ENCODE data around the gene FTO.

Gene FTO

DNA sequence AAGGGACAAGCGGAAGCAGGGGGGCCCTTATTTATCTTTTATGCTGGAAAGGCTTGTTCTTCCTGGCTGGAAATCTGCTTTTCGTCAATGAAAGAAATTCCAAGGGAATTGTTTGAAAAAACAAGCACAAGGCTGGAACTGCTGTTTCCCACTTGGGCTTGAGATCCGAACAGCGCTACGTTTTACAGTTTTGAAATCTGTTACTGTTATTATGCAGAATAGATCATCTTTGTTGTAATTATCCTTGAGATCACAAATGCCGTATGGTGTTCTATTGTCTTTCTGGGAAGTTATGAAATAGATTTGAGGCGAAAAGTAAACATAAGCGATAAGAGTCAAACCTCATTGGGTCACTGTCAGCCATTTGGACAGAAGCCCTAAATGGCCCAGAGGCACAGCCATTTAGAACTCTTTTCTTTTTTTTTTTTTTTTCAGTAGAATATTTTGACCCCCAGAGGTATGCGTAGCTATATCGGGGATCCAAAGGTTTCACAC is 359.4 kb downstream of the FTO start:
- no peak overlapping the region for H3K4me3 ChIP-seq (ENCODE audit: control insufficient read depth, low read depth, low read length)
- TF ChIP-seq, protein P1, sequence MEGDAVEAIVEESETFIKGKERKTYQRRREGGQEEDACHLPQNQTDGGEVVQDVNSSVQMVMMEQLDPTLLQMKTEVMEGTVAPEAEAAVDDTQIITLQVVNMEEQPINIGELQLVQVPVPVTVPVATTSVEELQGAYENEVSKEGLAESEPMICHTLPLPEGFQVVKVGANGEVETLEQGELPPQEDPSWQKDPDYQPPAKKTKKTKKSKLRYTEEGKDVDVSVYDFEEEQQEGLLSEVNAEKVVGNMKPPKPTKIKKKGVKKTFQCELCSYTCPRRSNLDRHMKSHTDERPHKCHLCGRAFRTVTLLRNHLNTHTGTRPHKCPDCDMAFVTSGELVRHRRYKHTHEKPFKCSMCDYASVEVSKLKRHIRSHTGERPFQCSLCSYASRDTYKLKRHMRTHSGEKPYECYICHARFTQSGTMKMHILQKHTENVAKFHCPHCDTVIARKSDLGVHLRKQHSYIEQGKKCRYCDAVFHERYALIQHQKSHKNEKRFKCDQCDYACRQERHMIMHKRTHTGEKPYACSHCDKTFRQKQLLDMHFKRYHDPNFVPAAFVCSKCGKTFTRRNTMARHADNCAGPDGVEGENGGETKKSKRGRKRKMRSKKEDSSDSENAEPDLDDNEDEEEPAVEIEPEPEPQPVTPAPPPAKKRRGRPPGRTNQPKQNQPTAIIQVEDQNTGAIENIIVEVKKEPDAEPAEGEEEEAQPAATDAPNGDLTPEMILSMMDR (IDR thresholded peaks at IDR 0.05; ENCODE audit: control insufficient read depth, insufficient read depth, low read depth, low read length, missing control alignments) = no peak
- DNase-seq (ENCODE audit: low read depth) = no peak

DNA sequence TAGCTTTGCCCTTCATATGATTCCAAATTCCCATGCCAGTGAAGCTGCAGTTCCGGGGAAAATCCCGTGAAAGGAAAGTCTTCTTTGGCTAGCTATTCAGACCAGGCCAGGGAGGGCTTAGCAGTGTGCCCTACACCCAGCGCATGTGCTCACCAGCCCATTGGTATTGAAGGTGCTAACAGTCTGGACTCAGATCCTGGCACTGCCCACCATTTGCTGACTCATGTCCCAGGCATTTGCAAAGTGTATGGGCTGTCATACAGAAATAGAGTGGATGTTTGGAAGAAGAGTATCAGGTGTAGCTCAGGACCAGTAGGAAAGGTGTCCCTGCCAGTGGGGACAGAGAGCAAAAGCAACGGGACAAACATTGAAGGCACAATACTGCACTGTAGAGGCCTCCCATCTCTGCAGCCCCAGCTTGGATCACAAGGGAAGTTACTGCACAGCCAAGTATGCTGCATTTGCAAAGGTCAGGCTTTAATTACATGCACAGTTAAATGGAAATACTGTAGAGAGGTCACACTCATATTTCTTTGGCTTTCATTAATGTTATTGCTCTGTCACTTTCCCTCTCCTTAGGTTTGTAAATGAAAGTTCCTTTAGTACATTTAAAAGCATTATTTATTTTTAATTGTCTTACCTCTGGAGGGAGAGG is 362.6 kb downstream of the FTO start:
- H3K4me3 ChIP-seq (ENCODE audit: control insufficient read depth, low read depth, low read length) = no peak overlapping the region
- no peak for DNase-seq (ENCODE audit: low read depth)
- TF ChIP-seq, protein P1 (IDR thresholded peaks at IDR 0.05; ENCODE audit: control insufficient read depth, insufficient read depth, low read depth, low read length, missing control alignments) = no peak

DNA sequence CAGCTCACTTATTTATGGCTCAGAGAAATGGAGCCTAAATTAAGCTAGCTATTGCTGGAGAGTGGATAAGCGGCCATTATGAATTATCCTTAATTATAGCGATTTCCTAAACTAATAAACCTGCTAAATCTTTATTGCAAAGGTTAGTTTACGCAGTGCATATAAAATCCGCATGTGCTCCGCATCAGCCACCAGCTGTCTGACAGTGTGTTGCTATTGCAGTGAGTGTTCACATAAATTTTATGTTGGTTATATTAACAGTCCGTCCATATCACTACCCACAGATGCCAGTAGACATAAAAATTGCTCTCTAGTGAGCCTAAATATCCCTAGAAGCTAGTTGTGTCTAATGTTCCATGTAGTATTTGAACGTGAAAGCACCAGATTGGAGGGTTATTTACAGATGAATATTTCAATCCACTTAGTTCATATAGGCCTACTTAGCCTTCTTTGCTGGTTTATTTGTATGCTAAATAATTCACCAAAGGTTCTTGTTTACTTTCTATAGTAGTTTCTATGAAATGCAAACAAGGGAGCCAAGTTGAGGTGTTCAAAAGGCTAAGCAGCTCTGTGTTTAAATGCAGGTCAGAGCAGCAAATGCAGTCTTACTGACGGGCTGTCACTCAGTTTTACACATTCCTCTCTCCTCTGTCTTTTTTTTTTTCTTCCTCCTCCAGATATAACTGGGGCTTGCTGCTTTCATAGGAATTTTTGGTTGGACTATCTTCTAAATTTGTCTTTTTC is 363.5 kb downstream of the FTO start:
- H3K4me3 ChIP-seq (ENCODE audit: control insufficient read depth, low read depth, low read length) = no peak overlapping the region
- TF ChIP-seq, protein P1 (IDR thresholded peaks at IDR 0.05; ENCODE audit: control insufficient read depth, insufficient read depth, low read depth, low read length, missing control alignments) = no peak
- no peak for DNase-seq (ENCODE audit: low read depth)

DNA sequence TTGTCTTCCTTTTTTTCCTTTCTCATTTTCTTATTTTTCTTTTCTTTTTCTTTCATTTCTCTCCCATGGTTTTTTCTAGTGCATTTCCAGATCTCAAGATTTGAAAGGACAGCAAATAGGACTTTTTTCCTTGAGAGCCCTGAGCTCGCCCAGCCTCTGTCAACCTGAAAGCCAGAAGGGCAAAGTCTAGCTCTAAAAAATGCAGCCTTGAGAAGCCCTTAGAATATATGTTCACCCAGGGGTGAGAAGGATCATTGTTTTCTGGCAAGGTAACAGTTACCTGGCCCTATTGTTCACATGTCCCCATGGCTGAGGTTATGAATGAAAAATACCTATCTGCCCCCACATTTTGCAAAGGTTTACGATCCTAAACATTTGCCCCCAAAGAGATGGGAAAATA is 364.3 kb downstream of the FTO start:
- no peak overlapping the region for H3K4me3 ChIP-seq (ENCODE audit: control insufficient read depth, low read depth, low read length)
- no peak for DNase-seq (ENCODE audit: low read depth)
- TF ChIP-seq, protein P1 (IDR thresholded peaks at IDR 0.05; ENCODE audit: control insufficient read depth, insufficient read depth, low read depth, low read length, missing control alignments) = no peak

DNA sequence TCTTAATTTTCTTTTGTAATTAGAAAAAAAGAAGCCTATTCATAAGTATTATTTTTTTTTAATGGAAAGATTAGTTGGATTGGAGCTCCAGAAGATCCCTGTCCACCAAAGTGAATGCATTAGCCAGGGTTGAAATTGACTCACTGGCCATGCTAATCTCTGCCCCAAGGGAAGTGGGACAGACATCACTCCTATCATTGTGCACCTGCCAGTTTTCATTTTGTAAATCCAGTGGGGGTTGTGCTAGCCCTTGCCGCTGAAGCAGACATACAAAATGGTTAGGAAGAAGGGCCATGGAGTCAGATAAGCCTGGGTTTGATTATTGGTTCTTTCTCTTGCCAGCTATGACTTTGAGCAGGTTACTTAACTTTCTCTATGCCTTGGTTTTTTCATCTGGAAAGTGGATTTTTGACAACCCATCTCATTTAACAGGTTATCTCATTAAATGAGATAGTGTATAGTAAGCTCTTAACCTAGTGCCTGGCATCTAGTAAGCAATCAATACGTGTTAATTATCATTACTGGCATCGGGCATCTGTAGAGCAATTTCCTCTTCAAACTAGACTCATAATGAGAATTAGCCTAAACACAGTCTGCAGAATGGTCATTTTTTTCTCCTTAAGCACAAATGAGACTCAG is 365.8 kb downstream of the FTO start:
- H3K4me3 ChIP-seq (ENCODE audit: control insufficient read depth, low read depth, low read length) = no peak overlapping the region
- TF ChIP-seq, protein P1 (IDR thresholded peaks at IDR 0.05; ENCODE audit: control insufficient read depth, insufficient read depth, low read depth, low read length, missing control alignments) = no peak
- no peak for DNase-seq (ENCODE audit: low read depth)

DNA sequence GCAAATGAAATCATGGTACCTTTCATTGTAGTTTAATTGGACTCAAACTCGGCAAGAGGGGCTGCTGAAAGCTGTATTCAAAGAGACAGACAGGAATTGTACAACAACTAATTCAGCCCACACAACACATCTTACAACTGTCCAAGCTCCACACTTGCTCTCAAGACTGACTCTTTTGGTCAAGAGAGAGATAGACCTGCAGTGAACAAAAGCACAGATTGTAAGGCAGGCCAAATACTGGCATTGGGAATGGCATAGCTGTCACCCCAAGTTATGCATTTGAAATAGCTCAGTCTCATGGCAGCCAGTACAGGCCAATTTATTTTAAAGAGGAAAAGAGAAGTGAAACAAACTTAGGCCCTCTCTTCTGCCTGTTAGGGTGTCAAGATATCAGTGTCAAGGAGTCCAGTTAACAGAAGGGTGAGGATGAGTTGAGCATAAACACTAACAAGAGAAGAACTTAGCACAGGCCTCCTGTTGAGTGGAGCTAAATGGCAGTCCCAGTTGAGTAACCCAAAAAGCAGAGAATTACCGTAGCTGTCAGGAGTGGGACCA is 366.9 kb downstream of the FTO start:
- no peak for DNase-seq (ENCODE audit: low read depth)
- TF ChIP-seq, protein P1 (IDR thresholded peaks at IDR 0.05; ENCODE audit: control insufficient read depth, insufficient read depth, low read depth, low read length, missing control alignments) = no peak
- H3K4me3 ChIP-seq (ENCODE audit: control insufficient read depth, low read depth, low read length) = no peak overlapping the region

All from AG09309 (cell line).